GM19452 (cell line): ENCODE data around the gene ZC3H6.

Experiments
- ATAC-seq: cut with Tn5 transposase; IDR thresholded peaks from one replicate; pipeline ENCODE4 v1.9.1; 2021; ENCODE audit not compliant: unreplicated experiment

ZC3H6 gene, protein sequence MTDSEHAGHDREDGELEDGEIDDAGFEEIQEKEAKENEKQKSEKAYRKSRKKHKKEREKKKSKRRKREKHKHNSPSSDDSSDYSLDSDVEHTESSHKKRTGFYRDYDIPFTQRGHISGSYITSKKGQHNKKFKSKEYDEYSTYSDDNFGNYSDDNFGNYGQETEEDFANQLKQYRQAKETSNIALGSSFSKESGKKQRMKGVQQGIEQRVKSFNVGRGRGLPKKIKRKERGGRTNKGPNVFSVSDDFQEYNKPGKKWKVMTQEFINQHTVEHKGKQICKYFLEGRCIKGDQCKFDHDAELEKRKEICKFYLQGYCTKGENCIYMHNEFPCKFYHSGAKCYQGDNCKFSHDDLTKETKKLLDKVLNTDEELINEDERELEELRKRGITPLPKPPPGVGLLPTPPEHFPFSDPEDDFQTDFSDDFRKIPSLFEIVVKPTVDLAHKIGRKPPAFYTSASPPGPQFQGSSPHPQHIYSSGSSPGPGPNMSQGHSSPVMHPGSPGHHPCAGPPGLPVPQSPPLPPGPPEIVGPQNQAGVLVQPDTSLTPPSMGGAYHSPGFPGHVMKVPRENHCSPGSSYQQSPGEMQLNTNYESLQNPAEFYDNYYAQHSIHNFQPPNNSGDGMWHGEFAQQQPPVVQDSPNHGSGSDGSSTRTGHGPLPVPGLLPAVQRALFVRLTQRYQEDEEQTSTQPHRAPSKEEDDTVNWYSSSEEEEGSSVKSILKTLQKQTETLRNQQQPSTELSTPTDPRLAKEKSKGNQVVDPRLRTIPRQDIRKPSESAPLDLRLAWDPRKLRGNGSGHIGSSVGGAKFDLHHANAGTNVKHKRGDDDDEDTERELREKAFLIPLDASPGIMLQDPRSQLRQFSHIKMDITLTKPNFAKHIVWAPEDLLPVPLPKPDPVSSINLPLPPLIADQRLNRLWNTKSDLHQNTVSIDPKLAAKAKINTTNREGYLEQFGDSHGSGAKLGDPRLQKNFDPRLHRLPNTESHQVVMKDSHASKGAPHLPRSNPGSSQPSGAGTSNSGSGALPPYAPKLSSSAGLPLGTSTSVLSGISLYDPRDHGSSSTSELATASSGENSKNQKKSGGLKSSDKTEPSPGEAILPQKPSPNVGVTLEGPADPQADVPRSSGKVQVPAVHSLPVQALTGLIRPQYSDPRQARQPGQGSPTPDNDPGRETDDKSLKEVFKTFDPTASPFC

DNA sequence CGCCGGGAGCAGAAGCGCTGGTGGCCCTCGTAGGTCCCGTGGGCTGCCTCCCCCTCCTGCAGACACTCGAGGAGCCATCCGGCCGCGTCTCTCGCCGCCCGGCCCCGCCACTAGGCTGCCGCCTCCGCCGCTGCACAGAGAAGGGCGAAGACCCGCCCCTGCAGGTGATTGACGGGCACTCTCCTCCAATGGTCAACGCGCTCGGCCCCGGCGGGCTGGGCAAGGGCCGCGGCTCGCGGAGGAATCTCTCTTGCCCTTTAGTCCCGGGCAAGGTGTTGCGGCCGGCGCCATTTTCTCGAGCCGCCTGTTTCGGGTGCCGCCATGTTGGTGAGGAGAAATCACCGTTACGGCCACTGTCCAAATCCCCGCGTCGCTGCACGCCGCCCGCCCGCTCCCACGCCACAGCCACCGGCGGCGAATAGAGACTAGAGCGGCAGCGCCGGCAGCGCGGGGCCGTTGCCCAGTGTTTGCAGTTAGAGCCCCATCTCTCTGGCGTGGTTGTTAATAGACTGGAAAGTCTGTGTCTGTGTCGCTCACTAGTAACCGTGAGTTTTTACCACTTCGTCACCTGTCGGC, at the start of gene ZC3H6:
Gene ZC3H6, plus strand, starts transcription at position 287 of the 576 bp plus-strand sequence. CDS start 398 bp downstream, outside the sequence.
- ATAC-seq: peak; percentile 92

DNA sequence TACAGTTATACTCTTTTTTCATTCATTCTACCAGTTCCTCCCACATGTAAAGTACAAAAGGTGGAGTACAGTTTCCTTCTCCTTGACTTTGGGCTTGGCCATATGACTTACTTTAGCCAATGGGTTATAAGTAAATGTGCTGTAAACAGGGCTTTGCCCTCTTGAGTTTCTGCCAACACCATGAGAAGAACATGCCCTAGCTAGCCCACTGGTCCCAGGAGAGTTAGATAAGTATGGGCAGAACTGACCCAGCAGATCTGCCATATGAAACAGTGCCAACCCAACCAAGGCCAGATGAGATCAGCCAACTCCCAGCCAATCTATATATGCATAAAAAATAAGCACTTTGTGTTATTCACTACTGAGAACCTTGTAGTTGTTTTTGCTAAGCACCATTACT, 46.0 kb upstream of the ZC3H6 start:
- no peak for ATAC-seq

DNA sequence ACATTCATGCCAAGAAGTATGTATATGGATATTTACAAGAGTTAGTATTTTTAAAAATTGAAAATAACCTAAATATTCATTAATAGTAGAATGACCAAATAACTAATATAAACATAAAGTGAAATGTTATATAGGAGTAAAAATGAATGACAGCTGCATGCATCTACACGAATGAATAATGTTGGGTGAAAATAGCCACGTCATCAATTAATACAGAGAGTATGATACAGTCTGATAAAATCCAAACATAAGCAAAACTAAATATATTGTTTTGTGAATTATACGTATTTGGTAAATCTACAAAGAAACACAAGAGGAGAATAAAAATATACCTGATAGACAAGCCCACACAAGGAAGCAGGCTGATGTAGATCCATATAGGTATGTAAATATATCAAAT, 45.0 kb upstream of the ZC3H6 start:
- no peak for ATAC-seq

DNA sequence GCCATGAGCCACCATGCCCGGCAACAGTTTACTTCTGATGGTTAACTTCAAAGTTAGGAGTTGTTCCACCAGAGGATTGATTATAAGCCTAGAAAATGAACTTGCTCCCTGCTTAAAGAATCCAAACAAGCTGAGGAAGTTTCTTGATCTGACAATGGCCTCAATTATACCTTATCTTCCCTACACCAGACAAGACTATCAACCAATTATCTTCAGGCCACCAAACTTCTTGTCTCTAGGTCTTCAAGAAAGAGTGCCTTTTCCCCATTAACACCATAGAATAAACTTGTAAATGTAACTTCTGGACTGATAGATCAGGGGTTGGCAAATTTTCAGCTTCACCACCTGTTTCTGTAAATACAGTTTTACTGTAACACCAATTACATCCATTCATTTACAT, 35.5 kb upstream of the ZC3H6 start:
- no peak for ATAC-seq

DNA sequence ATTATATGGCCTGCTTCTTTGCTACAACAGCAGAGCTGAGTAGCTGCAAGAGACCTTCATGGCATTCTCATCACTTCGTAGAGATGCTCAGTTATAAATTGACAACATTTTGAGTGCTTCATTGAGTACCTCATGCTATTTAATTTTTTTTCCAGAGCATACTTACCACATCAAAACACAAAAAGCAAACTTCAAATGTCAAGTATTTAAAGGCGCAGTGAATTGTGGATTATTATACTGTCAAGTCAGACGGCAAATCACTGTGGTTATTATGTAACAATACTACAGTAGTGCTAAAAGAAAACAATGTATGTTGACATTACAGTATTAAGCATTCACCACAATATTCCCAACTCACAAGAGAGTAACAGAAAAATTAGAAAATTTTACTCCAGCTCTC, 33.0 kb upstream of the ZC3H6 start:
- ATAC-seq: no peak

DNA sequence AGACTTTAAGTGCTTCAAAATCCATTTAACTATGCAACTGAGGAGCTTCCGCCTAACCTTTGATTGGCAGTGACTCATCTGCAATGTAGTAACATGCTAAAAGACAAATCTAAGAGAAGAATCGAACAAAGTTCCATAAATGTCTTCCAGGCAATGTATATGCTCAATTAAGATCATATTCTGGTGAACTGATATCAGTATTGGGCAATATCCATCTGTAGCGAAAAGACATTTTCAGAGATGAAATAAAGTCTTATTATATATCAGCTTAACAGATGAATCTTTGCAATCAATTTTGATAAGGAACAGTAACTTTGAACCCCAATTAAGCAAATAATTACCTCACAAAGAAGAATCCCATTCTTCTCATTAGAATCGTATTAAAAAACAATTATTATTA, 32.2 kb upstream of the ZC3H6 start:
- ATAC-seq: no peak

DNA sequence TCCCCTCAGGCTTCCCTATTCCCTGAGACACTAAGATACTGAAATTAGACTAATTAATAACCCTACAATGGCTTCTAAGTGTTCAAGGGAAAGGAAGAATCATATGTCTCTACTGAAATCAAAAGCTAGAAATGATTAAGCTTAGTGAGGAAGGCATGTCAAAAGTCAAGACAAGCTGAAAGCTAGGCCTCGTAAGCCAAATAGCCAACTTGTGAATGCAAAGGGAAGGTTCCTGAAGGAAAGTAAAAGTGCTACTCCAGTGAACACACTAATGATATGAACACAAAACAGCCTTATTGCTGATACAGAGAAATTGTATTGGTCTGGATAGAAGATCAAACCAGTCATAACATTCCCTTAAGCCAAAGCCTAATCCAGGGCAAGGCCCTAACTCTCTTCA, 30.5 kb upstream of the ZC3H6 start:
- ATAC-seq: no peak

DNA sequence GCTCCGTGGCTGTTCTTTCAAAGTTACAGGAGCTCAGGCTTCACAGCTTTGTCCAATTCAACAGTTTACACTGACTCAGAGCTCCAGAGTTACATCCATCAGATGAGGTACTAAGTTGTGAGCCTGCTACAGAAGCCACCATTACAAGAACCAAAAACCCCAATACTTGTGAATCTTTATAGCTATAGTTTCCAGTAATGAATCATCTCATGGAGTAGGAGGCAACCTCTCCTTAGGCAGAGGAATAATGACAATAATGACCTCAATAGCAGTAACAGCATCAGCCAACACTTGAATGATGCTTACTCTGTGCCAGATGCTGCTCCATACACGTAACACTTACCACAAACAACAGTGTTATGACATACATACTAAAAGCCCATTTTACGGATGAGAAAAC, 24.1 kb upstream of the ZC3H6 start:
- no peak for ATAC-seq

DNA sequence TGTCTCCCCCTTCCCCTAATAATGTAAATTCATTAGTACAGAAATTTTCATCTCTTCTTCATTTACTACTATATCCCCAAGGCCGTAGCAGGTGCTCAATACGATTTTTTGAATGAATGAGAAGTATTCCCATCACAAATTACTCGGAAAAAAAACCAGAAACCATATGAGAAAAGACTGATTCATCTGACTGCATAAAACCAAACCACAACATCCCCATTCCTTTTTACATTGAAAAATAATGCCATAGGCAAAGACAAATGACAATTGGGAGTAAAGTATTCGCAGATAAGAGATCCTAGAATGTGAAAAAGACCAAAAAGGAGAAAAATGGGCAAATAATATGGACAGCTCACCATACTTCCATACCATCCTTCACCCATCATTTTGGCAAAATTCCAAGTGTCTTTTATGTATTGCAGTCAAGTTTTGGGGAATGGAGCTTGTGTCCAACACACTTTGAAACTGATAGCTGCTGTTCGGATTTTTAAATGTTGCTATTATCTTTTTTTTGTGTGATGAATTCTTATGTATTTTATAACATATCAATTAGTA, 22.1 kb upstream of the ZC3H6 start:
- no peak for ATAC-seq

DNA sequence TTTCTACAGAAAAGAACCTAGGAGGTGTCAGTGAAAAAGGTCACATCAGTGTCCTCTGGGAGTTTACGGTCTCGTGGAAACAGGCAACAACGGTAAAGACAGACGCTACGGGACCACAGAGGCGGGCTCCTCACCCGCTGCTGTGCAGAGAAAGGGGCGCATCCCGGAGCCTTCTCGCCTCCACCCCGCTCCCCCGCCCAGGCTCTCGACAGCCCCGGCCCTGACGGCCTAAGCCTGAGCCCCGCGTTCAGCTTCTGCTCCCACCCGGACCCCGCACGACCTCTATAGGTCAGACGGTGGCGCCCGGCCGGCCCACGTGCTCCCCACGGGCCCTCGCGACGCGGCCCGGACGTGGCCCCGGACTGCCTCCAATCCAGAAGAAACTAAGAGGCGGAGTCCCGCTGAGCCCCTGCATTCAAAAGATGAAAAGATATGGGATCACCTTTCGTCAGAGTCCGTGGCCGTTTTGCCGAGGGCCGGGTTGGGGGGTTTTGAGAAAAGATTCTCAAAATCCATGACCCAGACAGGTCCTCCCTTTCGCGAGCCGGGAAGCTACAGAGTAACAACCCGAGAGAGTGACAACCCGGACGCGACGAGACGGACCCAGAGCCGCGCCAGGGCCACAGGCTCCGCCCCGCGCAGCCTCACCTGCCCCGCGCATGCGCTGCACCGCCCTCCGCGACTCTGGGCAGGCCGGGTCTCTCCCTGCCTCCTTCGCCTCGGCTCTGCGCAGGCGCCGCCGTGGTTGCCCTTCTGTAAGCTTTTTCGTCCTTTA, 20.7 kb upstream of the ZC3H6 start, which contains the start of gene ZC3H8:
Gene ZC3H8, minus strand, starts transcription at position 577 of the 775 bp plus-strand sequence. Its CDS starts 61 bp downstream, at position 516.
- peak; percentile 92 for ATAC-seq

DNA sequence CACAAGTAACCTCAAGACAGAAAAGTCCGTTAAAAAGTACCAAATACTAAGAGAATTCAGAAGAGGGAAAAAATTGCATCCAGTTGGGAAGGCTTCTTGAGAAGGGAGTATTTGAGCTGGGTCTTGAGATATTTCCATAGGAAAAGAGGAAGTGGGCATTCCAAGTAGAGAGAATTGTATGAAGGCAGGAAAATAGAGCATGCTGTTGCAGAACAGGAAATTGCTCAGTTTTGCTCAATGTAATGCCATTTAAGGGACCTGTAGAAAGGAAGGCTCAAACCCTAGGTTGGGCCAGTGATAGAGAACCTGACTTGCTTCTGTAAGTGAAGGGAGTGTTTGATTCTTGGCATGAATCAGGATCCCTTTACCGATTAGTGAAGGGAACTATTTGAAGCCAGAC, 19.5 kb upstream of the ZC3H6 start:
- no peak for ATAC-seq

DNA sequence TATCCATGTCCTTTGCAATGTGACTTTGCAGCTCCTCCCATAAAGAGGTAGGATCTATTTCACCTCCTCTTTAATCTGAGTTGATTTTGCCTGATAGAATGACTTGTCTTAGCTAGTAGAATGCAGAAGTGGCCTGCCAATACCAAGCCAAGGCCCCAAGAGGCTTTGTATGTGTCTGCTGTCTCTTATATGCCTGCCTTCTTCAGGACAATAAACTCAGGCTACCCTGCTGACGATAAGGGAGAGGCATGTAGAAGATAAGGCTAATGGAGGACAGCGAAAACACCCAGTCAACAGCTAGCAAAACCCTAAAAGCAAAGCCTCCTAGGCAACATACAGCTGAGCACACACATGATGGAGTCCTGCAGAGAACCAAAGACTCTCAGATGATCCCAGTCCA, 18.7 kb upstream of the ZC3H6 start:
- no peak for ATAC-seq

DNA sequence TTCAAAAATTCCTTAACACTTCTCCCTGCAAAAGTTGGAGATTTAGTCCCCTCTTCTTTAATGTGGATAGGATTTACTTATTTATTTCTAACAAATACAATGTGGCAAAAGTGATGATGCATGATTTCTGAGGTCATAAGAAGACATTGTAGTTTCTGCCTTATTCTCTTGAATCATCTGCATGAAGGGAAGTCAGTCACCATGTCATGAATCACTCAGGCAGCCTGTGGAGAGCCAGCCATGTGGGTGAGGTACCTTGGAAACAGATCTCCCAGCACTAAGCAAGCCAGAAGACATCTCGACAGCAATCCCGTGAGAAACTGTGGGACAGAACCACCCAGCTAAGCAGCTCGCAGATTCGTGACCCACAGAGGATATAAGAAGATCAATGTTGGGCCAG, 17.8 kb upstream of the ZC3H6 start:
- no peak for ATAC-seq

DNA sequence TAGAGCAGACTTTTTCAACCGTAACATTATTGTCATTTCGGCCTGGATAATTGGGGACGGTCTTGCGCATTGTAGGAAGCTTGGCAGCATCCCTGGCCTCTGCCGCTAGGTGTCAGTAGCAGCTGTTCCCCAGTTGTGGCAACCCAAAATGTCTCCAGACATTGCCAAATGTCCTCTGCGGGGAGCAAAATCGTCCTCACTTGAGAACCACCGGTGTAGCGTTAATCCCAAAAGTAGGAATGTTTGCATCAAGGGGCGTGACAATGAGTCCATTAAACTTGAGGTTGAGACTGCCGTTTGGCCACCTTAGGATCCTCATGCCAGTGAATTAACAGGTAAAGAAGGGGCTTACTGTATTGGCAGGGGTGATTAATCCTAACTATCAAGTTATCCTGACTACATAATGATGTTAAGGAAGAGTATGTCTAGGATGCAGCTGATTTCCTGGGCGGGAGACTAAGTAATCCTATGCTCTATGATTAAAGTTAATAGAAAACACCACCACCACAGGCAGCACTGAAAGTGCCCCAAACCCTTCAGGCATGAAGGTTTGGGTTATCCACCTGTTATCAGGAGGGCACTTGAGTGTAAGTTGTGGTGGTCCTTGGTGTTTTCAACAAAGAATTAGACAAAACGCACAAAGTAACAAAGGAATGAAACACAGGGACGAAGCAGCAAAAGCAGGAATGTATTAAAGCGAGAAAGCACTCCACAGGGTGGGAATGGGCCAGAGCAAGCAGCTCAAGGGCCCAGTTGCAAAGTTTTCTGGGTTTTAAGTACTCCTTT, 15.7 kb upstream of the ZC3H6 start:
- no peak for ATAC-seq

DNA sequence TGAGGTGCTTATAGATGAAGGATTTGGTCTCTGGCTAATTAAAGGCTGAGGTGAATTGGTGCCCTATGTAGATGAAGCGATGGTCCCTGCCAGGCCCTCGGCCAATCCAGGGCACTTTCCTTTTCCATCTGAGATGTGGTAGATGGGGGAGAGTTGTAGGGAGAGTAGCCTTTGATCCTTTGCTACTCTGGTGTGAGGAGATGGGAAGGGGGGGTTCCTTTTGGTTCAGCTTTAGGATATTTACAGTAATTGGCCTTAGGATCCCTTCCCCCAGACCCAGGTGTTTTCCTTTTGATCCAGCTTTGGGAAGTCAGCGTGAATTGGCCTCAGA, 15.1 kb upstream of the ZC3H6 start:
- no peak for ATAC-seq

DNA sequence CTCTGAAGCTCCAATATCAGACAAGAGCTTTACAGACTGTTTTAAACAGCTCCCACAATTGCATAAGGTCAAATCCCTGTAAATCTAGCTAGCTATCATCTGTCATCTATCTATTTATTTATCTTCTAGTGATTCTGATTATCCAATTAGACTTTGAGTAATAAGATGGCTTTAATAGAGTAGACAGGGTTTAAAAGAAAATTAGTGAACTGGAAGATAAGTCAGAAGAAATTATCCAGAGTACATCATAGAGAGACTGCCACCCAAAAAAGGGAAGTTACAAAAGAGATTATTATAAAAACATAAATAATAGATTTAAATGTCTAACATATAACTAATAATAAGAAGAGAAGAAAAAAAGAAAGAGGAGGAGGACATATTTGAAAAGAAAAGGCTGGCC, 12.5 kb upstream of the ZC3H6 start:
- ATAC-seq: no peak

DNA sequence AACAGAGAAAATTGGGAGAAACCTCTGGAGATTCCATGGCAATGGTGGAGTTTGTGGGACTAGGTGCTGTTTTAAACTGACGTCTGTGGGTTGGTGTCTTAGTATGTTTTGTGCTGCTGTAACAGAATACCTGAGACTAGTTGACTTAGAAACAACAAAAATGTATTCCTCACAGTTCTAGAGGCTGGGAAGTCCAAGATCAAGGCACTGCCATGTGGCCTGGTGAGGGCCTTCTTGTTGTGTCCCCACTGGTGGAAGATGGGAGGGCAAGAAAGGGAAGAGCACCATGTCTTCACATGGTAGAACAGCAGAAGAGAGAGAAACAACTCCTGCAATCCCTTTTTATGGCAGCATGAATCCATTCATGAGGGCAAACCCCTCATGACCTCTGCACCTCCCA, 6.8 kb upstream of the ZC3H6 start:
- no peak for ATAC-seq

DNA sequence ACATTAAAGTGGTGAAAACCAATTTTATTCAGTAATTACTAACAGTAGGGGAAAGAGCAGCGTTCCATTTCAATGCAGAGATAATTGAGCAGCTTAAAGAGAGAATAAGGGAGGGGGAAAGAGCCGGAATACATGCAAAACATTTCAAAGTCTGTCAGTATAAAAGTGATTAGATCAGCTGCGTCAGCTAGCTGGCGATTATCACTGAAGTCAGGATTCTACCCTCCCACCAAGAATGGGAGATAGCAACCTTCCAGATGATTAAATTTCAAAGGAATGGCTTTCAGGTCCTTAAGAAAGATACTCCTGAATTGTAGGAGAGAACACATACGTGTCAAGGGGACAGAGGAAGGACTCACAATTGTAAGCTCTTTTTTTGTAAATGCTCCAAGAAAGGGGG, 2.7 kb upstream of the ZC3H6 start:
- no peak for ATAC-seq

DNA sequence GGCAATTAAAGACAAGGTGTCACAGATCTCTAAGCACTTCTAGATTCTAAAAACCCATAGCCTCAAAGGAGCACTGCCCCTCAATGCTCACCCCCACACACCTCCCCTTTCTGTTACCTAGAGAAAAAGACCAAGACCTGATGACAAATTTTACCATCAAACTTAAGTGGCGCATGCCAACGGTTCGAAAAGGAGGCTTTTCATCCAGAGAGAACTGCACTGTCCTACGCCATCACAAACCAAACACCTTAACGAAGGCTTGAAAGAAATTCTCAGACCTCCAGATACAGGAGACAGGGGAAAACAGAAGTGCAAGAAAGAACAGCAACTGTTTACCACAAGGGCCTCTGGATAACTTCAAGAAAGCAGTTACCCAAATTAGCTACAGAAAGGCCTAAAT, 2.0 kb upstream of the ZC3H6 start:
- no peak for ATAC-seq
